Measurements from ENCODE around the gene APC2.
"Not testable (repeated sequence)": the region's sequence is repeated elsewhere in the genome, so short reads cannot be mapped to it uniquely, and the experiment has no call there.

Gene APC2

DNA sequence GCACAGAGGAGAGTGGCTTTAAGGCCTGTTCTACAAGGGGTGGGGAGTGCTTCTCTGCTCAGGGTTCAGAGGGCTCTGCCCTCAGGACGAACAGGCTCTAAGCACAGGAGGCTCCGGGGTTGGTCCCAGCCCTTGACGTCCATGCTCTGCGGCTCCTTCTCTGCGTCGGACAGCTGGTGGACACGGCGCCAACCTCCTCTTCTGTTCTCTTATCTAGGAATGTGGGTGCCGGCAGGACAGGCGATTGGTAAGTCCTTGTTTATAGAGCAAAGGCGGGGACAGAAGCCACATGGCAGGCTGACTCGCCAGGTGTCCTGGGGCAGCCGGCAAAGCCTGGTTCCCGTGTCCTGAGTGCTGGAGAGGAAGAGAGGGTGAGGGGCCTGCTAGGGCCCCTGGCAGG lies 20.2 kb upstream of the APC2 start:
- DNase-seq: no peak

DNA sequence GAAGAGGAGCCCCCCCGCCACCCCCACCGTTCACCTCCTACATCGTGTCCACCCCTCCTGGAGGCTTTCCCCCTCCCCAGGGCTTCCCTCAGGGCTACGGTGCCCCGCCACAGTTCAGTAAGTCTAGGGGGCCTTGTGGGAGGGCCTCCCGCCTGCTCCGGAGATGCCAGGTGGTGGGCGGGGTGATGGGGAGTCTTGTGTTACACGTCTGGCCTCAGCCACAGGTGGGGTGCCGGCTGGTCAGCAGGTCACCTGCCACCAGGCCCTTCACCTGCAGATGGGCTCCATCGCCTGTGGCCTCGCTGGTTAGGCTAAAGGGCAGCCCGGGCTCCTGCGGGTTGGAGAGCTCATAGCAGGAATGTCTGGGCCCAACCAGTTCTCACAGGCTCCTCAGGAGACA lies 19.7 kb upstream of the APC2 start:
- DNase-seq: no peak

DNA sequence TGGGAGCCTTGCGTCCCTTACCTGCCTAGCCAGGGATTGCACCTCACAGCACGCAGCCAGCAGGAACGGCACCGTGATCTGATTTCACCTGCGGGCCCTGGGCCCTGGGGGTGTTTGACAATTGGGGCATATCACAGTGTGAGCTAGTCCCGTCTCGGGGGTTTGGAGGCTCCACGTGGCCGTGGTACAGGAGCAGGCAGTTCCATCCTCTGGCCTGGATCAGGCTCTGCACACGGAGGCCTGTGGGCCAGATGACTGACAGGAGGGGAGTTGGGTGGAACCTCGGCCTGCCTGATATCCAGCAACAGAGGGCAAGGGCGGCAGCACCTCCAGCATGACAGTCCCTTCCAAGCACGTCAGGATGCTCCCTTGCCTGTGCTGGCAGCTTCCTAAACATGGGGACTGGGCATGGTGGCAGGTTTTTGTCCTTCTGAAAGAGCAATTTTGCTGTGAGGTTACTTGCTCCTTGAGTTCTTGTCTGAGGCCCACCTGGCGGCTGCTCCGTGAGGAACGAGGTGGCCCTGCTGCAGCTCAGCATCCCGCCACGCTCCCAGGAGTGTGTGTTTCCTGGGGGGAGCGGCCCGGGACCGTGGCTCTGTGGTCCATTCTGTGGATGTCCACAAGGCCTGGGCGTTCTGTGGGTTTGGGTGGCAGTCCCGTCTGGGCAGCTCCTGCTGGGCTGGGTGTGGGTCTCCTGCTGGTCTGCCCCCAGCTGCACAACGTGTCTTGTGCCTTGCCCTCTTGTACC lies 18.0 kb upstream of the APC2 start:
- no peak for DNase-seq

DNA sequence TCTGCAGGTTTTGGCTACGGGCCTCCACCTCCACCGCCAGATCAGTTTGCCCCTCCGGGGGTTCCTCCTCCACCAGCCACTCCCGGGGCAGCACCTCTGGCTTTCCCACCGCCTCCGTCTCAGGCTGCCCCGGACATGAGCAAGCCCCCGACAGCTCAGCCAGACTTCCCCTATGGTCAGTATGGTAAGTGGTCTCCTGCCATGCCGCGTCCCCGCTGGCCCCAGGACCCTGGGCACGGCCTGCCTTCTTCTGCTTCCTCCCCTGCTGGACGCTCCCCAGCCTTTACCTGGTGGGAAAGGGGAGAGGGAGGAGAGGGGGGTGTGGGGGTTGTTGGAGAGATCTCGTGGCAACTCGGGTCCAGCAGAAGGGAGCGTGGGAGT lies 17.4 kb upstream of the APC2 start:
- no peak for DNase-seq

DNA sequence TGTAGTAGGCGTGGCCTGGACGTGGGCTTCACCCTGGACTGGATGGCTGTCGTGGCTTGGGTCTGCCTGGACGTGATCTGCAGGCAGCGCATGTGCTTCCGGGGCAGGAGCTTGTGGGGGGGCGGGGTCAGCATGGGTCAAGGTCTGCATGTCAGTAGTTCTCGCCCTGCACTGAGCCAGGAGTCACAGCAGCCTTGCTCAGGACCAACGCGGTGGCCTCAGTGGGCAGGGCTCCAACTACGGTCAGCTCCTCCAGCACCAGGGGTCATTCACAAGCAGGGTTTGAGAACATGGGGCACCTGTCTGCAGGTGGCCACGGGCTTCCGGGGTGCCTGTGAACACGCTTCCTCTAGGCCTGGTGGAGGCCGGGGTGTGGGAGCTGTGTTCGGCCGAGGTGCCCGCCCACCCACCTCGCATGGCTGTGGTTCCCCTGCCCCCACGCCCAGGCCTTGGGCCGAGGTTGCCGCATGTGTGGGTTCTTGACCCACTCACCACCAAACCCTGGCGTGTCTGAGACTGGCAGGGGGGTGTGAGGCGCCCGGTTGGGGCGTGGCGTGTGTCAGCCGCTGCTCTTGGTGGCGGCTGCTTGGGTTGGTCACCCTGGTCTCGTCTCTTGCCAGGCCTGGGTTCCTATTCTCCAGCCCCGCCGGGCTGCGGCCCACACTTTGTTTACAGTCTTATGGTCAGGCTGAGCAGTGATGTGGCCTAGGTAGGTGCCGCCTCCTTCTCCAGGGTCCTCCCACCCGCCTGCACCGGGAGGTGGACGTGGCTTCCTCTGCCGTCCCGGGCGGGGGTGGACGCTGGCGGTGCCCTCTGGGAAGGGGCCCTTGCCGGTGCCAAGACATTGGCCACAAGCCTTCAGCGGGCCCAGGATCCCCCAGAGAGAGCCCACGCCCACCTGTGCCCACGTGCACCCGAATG lies 16.5 kb upstream of the APC2 start:
- DNase-seq: no peak

DNA sequence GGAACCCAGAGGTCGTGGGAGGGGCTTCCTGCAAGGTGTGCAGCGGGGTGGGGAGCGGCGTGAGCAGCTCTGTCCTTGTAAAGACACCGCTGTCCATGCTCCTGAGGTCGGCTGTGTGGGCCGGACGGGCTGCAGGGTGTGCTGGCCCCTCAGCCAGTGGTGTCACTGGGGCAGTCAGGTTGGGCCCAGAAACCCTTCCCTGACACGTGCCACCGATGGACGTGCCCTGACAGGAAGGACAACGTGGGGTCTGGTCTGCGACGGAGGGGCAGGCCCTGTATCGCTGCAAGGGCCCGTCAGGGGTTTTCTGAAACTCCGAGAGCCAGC lies 15.9 kb upstream of the APC2 start:
- no peak for DNase-seq

DNA sequence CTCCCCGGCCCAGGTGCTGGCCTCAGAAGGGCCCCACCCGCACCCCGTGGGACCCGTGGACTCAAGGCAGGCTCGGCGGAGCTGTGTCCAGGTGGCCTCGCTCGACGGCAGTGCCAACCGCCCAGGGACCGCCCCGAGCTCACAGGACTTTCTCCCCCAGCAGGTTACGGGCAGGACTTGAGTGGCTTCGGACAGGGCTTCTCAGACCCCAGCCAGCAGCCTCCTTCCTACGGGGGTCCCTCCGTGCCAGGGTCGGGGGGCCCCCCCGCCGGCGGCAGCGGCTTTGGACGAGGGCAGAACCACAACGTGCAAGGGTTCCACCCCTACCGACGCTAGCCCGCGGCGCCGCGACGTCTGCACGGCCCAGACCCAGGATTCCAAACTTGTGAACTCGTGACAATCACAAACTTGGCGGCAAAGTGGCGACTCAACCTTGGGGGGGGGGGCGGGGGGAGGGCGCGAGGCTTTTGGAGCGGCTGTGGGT lies 15.3 kb upstream of the APC2 start:
- no peak for DNase-seq

DNA sequence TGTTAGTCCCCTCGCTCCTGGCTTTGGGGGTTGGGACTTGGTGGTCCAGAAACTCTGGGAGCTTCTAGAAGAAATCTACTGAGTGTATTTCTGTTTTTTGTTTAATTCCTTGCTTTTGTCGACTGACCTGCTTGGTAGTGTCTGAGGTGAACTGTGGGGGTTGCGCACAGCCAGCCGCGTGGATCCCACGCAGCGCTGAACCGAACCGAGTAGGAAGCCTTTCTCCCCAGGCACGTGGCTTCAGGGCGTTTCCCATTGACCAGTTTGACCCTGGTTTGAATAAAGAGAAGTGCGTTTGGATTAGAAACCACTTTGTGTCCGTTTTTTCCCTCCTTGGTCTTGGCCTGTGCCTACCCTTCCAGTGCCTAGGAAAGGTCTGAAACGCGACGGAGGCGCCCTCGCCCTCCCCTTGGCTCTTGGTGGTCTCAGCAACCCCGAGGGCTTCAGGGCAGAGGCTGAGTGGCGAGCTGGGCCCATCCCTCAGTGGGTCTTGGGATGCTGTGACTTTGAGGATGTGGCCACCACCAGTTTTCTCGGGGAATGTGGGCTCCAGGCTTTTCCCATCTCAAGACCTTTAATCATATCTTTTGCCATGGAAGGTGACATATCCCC lies 14.4 kb upstream of the APC2 start:
- no peak for DNase-seq

DNA sequence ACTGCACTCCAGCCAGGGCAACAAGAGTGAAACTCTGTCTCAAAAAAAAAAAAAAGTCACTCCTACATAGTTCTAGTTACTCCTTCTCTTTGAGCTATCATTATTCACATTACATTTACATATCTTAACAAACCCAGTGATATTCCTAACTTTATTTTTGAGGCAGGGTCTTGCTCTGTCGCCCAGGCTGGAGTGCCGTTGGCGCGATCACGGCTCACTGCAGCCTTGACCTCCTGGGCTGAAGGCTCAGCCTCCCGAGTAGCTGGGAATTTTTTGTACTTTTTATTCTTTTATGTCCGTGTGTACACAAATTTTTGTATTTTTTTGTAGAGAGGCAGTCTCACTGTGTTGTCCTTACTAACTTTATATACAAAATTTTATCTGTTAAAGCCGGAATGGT lies 12.3 kb upstream of the APC2 start:
- no peak for DNase-seq

DNA sequence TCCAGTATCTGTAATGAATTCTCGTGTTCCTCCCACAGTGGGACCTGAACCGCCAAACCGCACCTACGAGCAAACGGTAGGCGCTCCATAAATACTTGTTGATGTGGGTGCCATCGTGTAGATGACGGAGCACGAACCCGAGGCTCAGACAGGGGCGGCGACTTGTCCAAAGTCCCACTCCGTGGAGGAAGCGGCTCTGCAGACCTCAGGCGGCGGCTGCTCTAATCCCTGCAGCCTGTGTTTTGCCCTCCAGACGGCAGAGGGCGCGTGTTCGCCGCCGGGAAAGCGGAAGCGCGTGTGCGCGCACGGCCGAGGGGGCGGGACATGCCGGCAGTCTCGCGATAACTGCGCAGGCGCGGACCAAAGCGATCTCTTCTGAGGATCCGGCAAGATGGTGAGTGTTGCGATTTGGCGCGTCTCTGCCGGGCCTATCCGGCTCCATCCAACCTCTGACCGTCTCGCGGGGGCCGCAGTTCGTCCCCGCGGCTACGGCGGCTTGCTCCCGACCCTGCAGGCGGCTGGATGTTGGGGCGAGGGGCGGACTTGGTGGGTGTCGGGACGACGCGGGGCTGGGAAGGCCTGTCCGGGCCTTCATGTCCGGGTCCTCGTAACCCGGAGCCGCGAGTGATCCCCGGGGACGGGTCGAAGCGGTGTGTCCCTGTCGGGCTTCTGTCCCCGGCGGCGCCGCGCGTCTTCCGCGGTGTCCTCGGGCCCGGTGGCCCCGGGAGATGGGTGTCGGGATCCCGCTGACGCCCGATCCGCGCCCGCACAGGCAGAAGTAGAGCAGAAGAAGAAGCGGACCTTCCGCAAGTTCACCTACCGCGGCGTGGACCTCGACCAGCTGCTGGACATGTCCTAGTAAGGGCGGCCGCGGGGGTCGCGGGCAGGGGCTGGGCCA lies 11.6 kb upstream of the APC2 start, which contains the start of gene RPS15:
TSS of gene RPS15 (plus strand) at position 362 of the 898 bp plus-strand sequence. CDS start at position 392, 30 bp downstream.
- DNase-seq: peak; percentile 54

DNA sequence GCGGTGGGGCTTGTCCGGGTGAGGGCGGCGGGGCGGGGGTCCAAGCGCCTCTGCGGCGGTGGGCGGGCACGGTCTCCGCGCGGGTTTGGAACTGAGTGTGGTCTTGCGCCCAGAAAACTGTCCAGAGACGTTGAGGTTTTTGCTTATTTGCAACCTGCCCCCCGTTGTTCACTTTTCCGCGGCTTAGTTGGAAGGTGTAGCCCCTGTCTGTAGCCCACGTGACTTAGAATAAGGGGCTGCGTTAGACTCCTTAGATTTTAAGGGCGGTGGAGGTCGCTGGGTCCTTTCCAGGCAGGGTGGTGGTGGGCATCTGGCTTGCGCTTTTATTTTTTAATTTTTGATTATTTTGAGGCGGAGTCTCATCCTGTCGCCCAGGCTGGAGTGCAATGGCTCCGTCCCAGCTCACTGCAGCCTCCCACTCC lies 11.0 kb upstream of the APC2 start:
- no peak for DNase-seq

DNA sequence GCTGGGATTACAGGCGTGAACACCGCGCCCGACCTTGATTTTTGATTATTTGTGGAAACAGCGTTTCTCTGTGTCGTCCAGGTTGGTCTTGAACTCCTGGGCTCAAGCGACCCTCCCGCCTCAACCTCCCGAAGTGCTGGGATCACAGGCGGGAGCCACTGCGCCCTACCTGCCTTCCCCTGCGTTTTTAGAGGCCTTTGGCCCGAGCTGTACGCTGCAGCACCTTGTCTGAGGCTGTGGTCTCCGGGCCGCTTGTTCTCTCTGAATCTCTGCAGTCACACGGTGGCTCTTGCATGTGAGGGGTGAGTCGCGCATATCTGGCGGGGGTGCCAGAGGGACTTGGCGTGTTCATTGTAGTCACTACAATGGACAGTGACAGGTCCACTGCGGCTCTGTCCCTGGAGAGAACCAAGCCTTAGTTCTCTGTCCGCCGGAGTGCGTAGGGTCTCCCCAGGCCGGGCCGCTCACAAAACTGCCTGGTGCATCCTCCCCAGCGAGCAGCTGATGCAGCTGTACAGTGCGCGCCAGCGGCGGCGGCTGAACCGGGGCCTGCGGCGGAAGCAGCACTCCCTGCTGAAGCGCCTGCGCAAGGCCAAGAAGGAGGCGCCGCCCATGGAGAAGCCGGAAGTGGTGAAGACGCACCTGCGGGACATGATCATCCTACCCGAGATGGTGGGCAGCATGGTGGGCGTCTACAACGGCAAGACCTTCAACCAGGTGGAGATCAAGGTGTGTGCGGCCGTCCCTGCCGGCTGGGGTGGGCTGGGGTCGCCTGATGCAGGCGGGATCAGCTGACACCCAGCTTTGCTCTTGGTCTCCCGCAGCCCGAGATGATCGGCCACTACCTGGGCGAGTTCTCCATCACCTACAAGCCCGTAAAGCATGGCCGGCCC lies 10.2 kb upstream of the APC2 start:
- DNase-seq: not testable (repeated sequence)

DNA sequence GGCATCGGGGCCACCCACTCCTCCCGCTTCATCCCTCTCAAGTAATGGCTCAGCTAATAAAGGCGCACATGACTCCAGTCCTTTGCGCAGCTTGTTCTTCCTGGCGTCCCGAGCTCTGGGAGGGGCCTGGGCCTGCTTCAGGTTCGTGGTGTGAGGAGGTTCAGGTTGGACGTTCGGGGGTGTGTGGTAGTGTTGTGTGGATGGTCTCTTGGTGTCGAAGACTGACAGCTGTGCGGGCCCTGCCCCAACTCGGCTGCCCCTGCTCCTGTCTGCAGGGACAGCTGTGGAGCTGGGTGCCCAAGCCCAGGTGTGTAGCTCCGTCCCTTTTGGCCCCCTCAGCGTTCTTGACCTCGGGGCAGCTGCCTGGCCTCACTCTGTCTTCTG lies 9.5 kb upstream of the APC2 start:
- no peak for DNase-seq

DNA sequence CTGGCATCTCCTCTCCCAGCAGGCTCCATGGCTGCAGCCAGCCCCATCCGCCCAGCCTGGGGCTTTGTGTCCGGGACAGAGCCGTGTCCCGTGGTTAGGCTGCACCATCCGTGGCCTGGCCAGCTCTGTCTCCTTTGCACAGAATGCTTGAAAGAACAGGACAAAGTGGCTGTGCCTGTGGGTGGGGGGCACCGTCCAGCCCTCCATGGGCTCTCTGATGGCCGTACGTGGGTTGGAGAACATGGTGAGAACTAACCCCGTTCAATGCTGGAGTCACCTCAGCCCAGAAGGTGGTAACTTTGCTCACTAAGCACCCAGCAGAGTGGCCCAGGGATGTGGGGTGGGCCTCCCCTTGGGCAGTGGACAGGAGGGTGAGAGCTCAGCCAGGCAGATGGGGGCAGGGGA lies 8.9 kb upstream of the APC2 start:
- no peak for DNase-seq

DNA sequence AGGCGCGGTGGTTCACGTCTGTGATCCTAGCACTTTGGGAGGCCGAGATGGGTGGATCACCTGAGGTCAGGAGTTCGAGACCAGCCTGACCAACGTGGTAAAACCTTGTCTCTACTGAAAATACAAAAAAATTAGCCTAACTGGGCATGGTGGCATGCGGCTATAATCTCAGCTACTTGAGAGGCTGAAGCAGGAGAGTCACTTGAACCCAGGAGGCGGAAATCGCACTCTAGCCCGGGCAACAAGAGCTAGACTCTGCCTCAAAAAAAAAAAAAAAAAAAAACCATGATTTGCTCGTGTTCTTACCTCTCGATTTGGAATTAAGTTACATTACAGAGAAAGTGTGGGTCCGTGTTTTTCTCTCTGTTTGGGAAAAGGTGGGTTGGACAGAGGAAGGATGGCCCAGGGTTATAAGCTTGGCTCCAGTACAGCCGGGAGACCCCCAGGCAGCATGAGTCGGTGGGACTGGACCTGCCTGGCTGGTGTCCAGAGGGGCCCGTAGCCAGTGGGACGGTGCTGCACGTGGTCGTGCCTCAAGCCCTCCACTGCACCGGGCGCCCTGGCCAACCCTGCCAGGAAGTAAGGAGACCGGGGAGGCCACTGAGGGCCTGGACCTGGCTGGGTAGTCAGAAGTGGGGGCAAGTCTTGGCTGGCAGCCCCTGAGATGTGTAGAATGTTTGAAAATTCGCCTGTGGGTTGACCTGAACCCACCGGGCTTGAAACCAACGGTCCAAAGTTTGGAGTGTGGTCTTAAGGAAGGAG lies 8.1 kb upstream of the APC2 start:
- DNase-seq: no peak

DNA sequence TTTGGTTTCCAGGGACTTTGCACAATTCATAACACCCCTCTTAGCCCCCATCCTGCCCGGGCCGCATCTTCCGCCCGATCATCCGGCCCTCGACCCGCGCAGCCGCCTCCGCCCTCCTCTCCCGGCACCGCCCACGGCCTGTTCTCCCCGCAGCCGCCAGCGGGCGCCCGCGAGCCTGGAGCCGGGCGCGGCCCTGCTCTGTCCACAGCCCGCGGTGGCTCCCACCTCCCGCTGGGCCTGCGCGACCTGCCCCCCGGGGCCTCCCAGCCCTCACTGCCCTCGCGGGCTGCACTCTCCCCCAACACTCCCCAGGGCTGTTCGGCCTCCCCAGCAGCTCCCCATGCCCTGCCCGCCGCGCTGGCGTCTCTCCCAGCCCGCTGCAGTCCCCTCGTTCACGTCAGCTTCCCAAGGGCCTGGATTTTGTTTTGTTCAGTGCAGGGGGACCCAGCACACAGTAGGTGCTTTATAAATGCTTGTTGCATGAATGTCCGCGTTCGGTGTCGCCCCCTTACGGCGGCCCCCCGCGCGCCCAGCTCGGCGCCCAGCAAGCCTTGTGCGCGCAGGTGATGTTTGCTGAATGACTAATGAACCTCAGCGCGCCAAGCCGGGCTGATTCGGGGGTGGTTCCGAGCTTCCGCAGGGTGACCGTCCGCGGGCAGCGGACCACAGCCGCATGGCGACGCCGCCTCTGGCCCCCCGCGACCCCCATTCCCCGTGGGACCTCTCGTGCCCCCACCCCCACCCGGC lies 4.6 kb upstream of the APC2 start:
- no peak for DNase-seq

DNA sequence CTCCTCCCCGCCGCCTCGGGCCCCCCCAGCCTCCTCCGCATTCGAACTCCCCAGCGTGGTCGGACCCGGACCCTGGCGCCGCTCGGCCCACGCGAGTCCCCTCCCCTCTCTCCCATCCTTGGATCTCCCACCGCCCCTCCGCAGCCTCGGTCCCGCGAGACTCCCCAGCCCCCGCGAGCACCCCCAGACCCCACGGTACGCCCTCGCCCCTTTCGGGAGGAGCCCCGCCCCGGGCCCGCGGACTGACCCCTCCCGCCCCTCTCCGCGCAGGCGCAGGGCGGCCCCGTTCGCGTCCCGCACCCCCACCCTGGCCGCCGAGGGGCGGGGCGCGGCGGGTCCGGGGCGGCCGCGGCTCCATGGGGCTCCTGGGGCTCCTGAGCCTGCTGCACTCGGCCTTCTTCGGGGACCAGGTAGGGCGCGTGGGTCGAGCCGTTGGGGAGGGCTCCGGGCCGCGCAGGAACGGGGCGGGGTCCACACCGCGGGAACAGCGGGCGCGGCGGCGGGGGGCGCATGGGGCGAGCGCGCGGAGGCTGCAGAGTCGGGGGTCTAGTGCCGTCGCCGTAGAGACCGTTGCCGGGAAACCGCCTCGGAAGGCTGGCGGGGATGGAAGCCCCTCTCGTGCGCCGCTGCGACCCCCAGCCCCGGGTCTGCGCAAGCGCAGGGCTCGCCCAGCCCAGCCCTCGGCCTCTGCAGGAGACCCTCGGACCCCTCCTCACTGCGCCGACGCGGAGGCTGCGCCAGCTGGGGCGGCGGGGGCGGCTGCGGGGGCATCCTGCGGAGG lies 3.8 kb upstream of the APC2 start:
- no peak for DNase-seq

DNA sequence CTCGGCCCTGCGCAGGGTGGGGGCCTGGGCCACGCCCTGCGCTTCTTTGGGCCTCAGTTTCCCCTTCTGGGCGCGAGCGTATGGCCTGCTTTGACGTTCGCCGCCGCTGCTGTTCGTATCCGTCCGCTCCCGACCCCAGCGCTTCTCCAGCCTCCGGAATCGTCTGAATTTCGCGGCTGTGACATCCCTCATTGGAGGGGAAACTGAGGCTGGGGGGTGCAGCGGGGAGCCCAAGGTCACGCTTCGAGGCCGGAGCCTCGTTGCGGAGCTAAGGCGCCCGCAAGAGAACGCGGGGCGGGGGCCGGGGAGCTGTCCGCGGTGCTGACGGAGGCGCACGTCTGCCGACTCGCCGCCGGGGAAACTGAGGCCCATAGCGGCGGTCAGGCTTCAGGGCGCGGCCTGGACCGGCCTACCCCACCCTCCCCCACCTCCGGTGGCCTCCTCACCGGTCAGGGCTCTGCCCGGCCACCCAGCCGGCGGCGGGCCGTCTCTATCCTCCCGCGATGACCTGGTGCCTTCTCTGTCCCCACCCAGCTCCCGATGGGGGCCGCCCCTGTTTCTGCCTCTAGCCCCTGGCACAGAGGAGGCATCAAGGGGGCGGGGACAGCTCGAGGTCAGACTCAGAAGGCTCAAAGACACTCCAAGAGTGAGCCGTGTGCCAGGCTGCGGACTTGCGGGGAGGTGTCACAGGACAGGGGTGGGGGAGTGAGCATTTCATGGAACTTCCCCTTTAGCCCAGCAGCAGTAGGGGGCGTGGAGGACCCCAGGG lies 3.0 kb upstream of the APC2 start:
- no peak for DNase-seq

Measured in DMS153 (cell line).